ENCODE results near the gene UCN2. TPM values are rescaled to one million over a fixed set of nuclear protein-coding genes. Genes with fewer than 3 reads are reported as not detected.

Gene UCN2
- polyA plus RNA-seq (2013, experiment 1 of 2) = 0.25 TPM
- 0.19 TPM for polyA plus RNA-seq (2013, experiment 2 of 2)

DNA sequence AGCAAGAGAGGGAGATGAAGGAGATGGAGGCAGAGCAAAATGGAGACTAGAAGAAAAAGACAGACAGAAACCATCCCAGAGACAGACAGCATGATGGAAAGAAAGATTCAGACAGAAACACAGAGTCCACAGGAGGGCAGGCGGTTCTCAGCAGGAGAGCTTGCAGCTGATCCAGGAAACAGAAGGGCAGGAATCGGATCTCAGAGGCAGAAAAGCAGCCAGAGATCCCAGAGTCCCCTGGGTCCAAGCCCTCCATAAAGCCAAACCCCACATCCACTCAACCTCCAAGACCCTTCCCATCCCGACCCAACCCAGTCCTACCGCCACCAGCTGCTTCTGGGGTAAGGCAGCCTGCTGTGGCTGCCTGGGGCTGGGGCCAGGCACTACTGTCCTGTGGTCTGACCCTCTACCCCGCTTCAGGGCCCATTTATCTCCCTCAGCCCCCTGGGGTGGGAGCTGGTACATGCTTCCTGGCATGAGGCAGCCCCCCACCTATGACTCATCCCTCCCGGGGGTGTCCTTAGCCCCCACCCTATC is at the start of gene UCN2:
UCN2 (minus strand) TSS at position 400 of the 537 bp plus-strand sequence. CDS start 657 bp downstream, outside the sequence.
- H3K27ac ChIP-seq (ENCODE audit: low read depth, low read length) = no peak within 1 kb of the TSS
- H3K4me1 ChIP-seq (ENCODE audit: insufficient read depth, low read length) = peaks cover 17% of the 10 kb centered on the region
- no peaks in the 10 kb centered on the region for H3K9me3 ChIP-seq (ENCODE audit: insufficient read depth, low read depth, low read length)
- no peak within 1 kb of the TSS for H3K4me3 ChIP-seq (ENCODE audit: low read length)
- 62% methylated on average over 6 of the region's 6 CpGs for WGBS
- no peaks in the 10 kb centered on the region; the same call in 1 of the 2 replicates for H3K36me3 ChIP-seq (ENCODE audit: insufficient read depth, low read length)
- H3K27me3 ChIP-seq (ENCODE audit: insufficient read depth, low read length) = no peaks in the 10 kb centered on the region
- H3K9ac ChIP-seq (ENCODE audit: low read depth, low read length) = no peak within 1 kb of the TSS; the same call in 1 of the 2 replicates

DNA sequence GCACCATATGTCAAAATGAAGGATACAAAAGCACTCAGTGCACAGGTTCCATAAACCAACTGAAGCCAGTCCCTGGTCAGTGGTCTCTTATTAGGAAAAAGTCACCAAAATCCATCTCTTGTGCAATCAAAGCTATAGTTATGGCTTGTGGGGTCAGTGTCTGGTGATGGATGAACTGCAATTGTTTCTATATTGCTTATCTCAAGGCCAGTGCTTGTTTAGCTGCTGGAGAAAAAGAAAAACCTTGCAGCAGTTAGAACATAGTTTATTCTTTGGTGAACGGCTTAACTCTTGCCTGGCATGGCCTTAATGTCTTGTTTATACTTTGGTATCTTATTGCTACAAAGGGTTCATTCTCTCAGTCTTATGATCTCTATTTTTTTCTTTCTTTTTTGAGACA is 48.7 kb upstream of the UCN2 start:
- H3K4me3 ChIP-seq (ENCODE audit: low read length) = no peak overlapping the region
- H3K9me3 ChIP-seq (ENCODE audit: insufficient read depth, low read depth, low read length) = peaks cover 10% of the 10 kb centered on the region
- peaks cover 5% of the 10 kb centered on the region; the same call in 1 of the 2 replicates for H3K4me1 ChIP-seq (ENCODE audit: insufficient read depth, low read length)
- no peak overlapping the region for H3K27ac ChIP-seq (ENCODE audit: low read depth, low read length)
- no peaks in the 10 kb centered on the region for H3K27me3 ChIP-seq (ENCODE audit: insufficient read depth, low read length)
- H3K36me3 ChIP-seq (ENCODE audit: insufficient read depth, low read length) = peaks cover 19% of the 10 kb centered on the region
- no peak overlapping the region for H3K9ac ChIP-seq (ENCODE audit: low read depth, low read length)
- WGBS = 100% methylated on average over 1 of the region's 1 CpG

DNA sequence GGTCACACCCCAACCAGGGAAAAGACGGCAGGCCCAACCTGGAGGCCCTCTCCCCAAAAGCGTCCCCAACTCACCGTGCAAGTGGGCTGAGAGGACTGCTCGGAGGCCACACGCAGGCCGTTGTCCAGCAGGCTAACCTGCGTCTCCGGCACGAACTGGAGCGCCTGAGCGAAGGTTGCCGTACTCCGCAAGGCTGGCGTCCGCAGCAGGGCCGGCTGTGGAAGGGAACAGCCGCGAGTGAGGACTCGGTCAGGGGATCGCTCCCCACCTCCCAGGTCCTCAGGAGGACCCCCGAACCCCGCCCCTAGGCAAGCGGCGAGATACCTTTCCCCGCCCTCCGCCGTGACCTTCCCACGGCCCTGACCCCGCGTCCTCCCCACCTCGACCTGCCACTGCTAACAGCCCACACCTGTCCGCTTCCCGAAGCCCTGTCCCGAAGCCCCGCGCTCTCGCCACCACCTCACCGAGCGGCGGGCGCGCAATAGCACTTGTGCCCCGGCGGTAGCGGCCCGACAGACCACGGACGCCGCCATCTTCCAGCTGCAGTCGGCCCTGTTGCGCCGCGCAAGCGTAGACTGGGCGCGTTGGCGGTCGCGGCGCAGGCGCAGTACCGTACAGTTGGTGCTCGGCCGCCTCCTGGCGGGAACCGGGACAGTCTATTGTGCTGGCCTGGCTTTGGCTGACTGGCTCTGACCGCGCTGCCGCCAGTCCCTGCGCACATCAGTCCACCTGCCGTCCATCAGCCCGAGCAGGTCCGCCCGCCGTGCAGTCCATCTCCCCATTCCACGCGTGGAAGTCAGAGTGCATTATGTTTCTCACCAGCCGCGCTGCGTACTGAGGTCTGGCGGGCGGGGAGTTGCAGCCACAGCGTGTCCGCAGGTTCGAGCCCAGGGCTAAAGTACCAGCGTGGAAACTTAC is 45.8 kb upstream of the UCN2 start, which contains the start of gene UQCRC1:
UQCRC1 (minus strand) TSS at position 559 of the 918 bp plus-strand sequence; CDS start at position 533, 26 bp downstream.
- Histone ChIP-seq H3K4me1 (ENCODE audit: insufficient read depth, low read length) (peaks cover 5% of the 10 kb centered on the region; the same call in 1 of the 2 replicates), H3K9ac (ENCODE audit: low read depth, low read length) (peak within 1 kb of the TSS; percentile 95), H3K27ac (ENCODE audit: low read depth, low read length) (peak within 1 kb of the TSS; percentile 85), H3K36me3 (ENCODE audit: insufficient read depth, low read length) (peaks cover 37% of the 10 kb centered on the region), H3K27me3 (ENCODE audit: insufficient read depth, low read length) (no peaks in the 10 kb centered on the region), H3K9me3 (ENCODE audit: insufficient read depth, low read depth, low read length) (no peaks in the 10 kb centered on the region), H3K4me3 (ENCODE audit: low read length) (peak within 1 kb of the TSS; percentile 96)
- under 1% methylated on average over 86 of the region's 86 CpGs for WGBS

DNA sequence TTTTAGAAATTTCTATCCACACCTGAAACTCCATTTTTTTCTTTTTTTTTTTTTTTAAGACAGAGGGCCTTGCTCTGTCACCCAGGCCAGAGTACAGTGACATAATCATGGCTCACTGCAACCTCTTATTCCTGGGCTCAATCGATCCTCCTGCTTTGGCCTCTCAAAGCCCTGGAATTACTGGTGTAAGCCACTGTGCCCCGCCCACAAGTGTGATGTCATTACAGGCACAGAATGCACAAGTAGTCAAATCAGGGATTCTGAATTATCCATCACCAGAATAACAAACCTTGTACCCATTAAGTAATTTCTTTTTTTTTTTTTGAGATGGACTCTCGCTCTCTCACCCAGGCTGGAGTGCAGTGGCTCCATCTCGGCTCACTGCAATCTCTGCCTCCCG is 43.9 kb upstream of the UCN2 start:
- WGBS = 95% methylated on average over 5 of the region's 5 CpGs
- no peak overlapping the region for H3K4me3 ChIP-seq (ENCODE audit: low read length)
- H3K27me3 ChIP-seq (ENCODE audit: insufficient read depth, low read length) = no peaks in the 10 kb centered on the region
- H3K4me1 ChIP-seq (ENCODE audit: insufficient read depth, low read length) = peaks cover 5% of the 10 kb centered on the region; the same call in 1 of the 2 replicates
- H3K9ac ChIP-seq (ENCODE audit: low read depth, low read length) = no peak overlapping the region
- H3K36me3 ChIP-seq (ENCODE audit: insufficient read depth, low read length) = peaks cover 55% of the 10 kb centered on the region
- no peaks in the 10 kb centered on the region for H3K9me3 ChIP-seq (ENCODE audit: insufficient read depth, low read depth, low read length)
- no peak overlapping the region for H3K27ac ChIP-seq (ENCODE audit: low read depth, low read length)

DNA sequence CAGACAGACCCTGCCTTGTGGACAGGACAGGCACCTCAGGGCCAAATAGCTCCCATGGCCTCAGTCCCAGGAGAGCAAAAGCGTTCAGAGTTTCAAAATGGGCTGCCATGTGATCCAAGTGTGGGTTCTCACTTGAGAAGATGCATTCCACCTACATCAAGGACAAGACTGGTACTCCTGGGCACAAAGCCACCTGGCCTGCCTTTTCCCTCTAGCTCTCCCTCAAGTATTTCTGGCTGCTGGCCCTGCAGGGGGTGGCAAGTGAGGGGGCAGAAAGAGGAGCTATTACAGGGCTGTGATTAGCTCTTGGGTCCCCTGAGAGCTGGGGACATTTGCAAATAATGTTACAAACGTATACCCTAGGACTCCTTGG is 38.0 kb upstream of the UCN2 start:
- no peak overlapping the region for H3K9ac ChIP-seq (ENCODE audit: low read depth, low read length)
- 91% methylated on average over 2 of the region's 2 CpGs for WGBS
- no peaks in the 10 kb centered on the region for H3K4me1 ChIP-seq (ENCODE audit: insufficient read depth, low read length)
- no peak overlapping the region for H3K27ac ChIP-seq (ENCODE audit: low read depth, low read length)
- no peaks in the 10 kb centered on the region for H3K9me3 ChIP-seq (ENCODE audit: insufficient read depth, low read depth, low read length)
- peaks cover 90% of the 10 kb centered on the region for H3K36me3 ChIP-seq (ENCODE audit: insufficient read depth, low read length)
- H3K27me3 ChIP-seq (ENCODE audit: insufficient read depth, low read length) = no peaks in the 10 kb centered on the region
- H3K4me3 ChIP-seq (ENCODE audit: low read length) = no peak overlapping the region

- Histone ChIP-seq H3K4me1 (ENCODE audit: insufficient read depth, low read length) (peaks cover 6% of the 10 kb centered on the region), H3K4me3 (ENCODE audit: low read length) (no peak overlapping the region), H3K9me3 (ENCODE audit: insufficient read depth, low read depth, low read length) (no peaks in the 10 kb centered on the region), H3K27me3 (ENCODE audit: insufficient read depth, low read length) (no peaks in the 10 kb centered on the region), H3K36me3 (ENCODE audit: insufficient read depth, low read length) (peaks cover 83% of the 10 kb centered on the region), H3K9ac (ENCODE audit: low read depth, low read length) (no peak overlapping the region), H3K27ac (ENCODE audit: low read depth, low read length) (no peak overlapping the region)
- 95% methylated on average over 19 of the region's 19 CpGs for WGBS
Measured at GRCh38 chr3:48600711-48601621, 37.4 kb upstream of the UCN2 start.

GRCh38 chr3:48599509-48600285 is 36.1 kb upstream of the UCN2 start:
- peaks cover 70% of the 10 kb centered on the region for H3K36me3 ChIP-seq (ENCODE audit: insufficient read depth, low read length)
- H3K27ac ChIP-seq (ENCODE audit: low read depth, low read length) = no peak overlapping the region
- no peak overlapping the region for H3K4me3 ChIP-seq (ENCODE audit: low read length)
- H3K9ac ChIP-seq (ENCODE audit: low read depth, low read length) = no peak overlapping the region
- peaks cover 4% of the 10 kb centered on the region; the same call in 1 of the 2 replicates for H3K27me3 ChIP-seq (ENCODE audit: insufficient read depth, low read length)
- H3K9me3 ChIP-seq (ENCODE audit: insufficient read depth, low read depth, low read length) = no peaks in the 10 kb centered on the region
- H3K4me1 ChIP-seq (ENCODE audit: insufficient read depth, low read length) = peaks cover 12% of the 10 kb centered on the region
- WGBS = 91% methylated on average over 12 of the region's 12 CpGs

DNA sequence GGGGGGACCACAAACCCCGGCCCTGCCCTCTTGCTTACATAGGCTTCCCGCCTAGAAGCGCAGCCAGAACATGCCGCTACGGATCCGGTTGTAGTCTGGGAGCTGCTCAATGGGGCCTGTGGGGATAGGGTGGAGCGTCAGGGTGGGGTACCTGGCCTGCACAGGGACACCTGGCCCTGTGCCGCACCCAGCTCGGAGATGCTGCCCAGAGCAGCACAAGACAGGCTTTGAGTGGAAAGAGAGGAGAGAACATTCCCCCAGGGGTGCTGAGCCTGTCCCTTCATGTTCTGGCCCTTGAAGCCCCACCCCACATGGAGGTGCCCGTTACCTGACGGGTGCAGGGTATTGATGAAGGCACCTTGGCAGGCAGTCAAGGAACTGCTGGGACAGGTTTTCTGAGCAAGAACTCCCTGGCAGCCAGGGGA is 35.5 kb upstream of the UCN2 start:
- Histone ChIP-seq H3K4me1 (ENCODE audit: insufficient read depth, low read length) (peaks cover 17% of the 10 kb centered on the region), H3K9me3 (ENCODE audit: insufficient read depth, low read depth, low read length) (no peaks in the 10 kb centered on the region), H3K36me3 (ENCODE audit: insufficient read depth, low read length) (peaks cover 64% of the 10 kb centered on the region), H3K27ac (ENCODE audit: low read depth, low read length) (peak overlapping the region; percentile 16; the same call in 1 of the 2 replicates), H3K27me3 (ENCODE audit: insufficient read depth, low read length) (peaks cover 10% of the 10 kb centered on the region; the same call in 1 of the 2 replicates), H3K4me3 (ENCODE audit: low read length) (no peak overlapping the region), H3K9ac (ENCODE audit: low read depth, low read length) (no peak overlapping the region)
- 94% methylated on average over 11 of the region's 11 CpGs for WGBS

- peaks cover 16% of the 10 kb centered on the region; the same call in 1 of the 2 replicates for H3K27me3 ChIP-seq (ENCODE audit: insufficient read depth, low read length)
- no peak overlapping the region for H3K4me3 ChIP-seq (ENCODE audit: low read length)
- 79% methylated on average over 5 of the region's 5 CpGs for WGBS
- peaks cover 58% of the 10 kb centered on the region for H3K36me3 ChIP-seq (ENCODE audit: insufficient read depth, low read length)
- H3K27ac ChIP-seq (ENCODE audit: low read depth, low read length) = peak overlapping the region; percentile 54
- no peak overlapping the region for H3K9ac ChIP-seq (ENCODE audit: low read depth, low read length)
- H3K9me3 ChIP-seq (ENCODE audit: insufficient read depth, low read depth, low read length) = no peaks in the 10 kb centered on the region
- H3K4me1 ChIP-seq (ENCODE audit: insufficient read depth, low read length) = peaks cover 19% of the 10 kb centered on the region
Measured at GRCh38 chr3:48598323-48599076, 34.9 kb upstream of the UCN2 start.

Data from HUES64 (cell line).